GM12878 (cell line): ENCODE measurements around the gene SNX2.

Source experiments
- BHLHE40 ChIP-seq, 2 experiments: fragments of 450-650 bp in 1 of 2; IDR thresholded peaks; 2 replicates each; pipeline ENCODE4 v1.6.1; 2011 to 2017; ENCODE audit warnings: low read depth in 2 of 2, borderline replicate concordance in 1 of 2, improper control_type of control experiment in 1 of 2, low read length in 1 of 2, mild to moderate bottlenecking in 1 of 2
- CTCF ChIP-seq, 3 experiments: IDR thresholded peaks in 2 of 3; conservative IDR thresholded peaks in 1 of 3; 2 replicates each; pipeline ENCODE4 v1.5.1; 2011; ENCODE audit warnings: low read depth in 3 of 3, low read length in 3 of 3, mild to moderate bottlenecking in 3 of 3, control low read depth in 2 of 3, moderate library complexity in 2 of 3, inconsistent platforms in 1 of 3, mixed read lengths in 1 of 3; ENCODE audit not compliant: control insufficient read depth in 2 of 3, insufficient read depth in 1 of 3; ENCODE audit errors: extremely low read depth in 1 of 3
- PAX5 ChIP-seq: IDR thresholded peaks from 2 replicates; pipeline ENCODE4 v1.6.1; 2011; ENCODE audit warnings: low read depth, low read length, borderline replicate concordance
- POLR2A ChIP-seq: IDR thresholded peaks from 2 replicates; pipeline ENCODE4 v1.6.1; 2011; ENCODE audit warnings: low read depth, mild to moderate bottlenecking, low read length
- POLR2AphosphoS2 ChIP-seq: IDR thresholded peaks from 2 replicates; pipeline ENCODE4 v1.6.1; 2011; ENCODE audit warnings: low read depth, mild to moderate bottlenecking, low read length, improper control_type of control experiment, moderate library complexity
- POLR2AphosphoS5 ChIP-seq: IDR thresholded peaks from 2 replicates; pipeline ENCODE4 v1.6.1; 2011; ENCODE audit warnings: mild to moderate bottlenecking, low read length, inconsistent platforms
- PRDM15 ChIP-seq: fragments of 450-650 bp; formaldehyde crosslinking; IDR thresholded peaks from 2 replicates; pipeline ENCODE4 v1.4.0; 2020; ENCODE audit warnings: mild to moderate bottlenecking, moderate library complexity
- RB1 ChIP-seq: fragments of 450-650 bp; formaldehyde crosslinking; IDR thresholded peaks from 2 replicates; pipeline ENCODE4 v1.6.1; 2017; ENCODE audit warnings: mild to moderate bottlenecking, borderline replicate concordance
- RCOR1 ChIP-seq: conservative IDR thresholded peaks from 2 replicates; pipeline ENCODE4 v1.6.1; 2012; ENCODE audit warnings: low read depth, low read length, improper control_type of control experiment
- SMC3 ChIP-seq: IDR thresholded peaks from 2 replicates; pipeline ENCODE4 v1.6.1; 2011; ENCODE audit warnings: low read length, improper control_type of control experiment, borderline replicate concordance
- TAF1 ChIP-seq: IDR thresholded peaks from 2 replicates; pipeline ENCODE4 v1.6.1; 2011; ENCODE audit warnings: mild to moderate bottlenecking, low read depth, low read length, borderline replicate concordance
- WRNIP1 ChIP-seq: IDR thresholded peaks from 2 replicates; pipeline ENCODE4 v1.6.1; 2011; ENCODE audit warnings: low read depth, low read length, improper control_type of control experiment, borderline replicate concordance
- YY1 ChIP-seq: IDR thresholded peaks from 2 replicates; pipeline ENCODE4 v1.6.1; 2011; ENCODE audit warnings: low read depth, mild to moderate bottlenecking, low read length
- ZNF592 ChIP-seq: fragments of 450-650 bp; IDR thresholded peaks from 2 replicates; pipeline ENCODE4 v1.6.1; 2017; ENCODE audit warnings: mild to moderate bottlenecking, moderate library complexity

- no peak for TF ChIP-seq PAX5
- no peak for TF ChIP-seq PRDM15 (CRISPR knock-in tag)
- no peak for TF ChIP-seq CTCF (IDR thresholded peaks at IDR 0.05 in 2 of 3, conservative IDR thresholded peaks at IDR 0.05 in 1 of 3; ENCODE audit: control insufficient read depth in 2 of 3, extremely low read depth in 1 of 3, insufficient read depth in 1 of 3, low read depth in 3 of 3, low read length in 3 of 3)
- TF ChIP-seq YY1, result no peak
- no peak for TF ChIP-seq POLR2AphosphoS5
- no peak for TF ChIP-seq SMC3
- TF ChIP-seq RB1, result no peak
- no peak for TF ChIP-seq POLR2AphosphoS2
- TF ChIP-seq BHLHE40 (IDR thresholded peaks at IDR 0.05; ENCODE audit: borderline replicate concordance in 1 of 2, low read depth in 2 of 2, low read length in 1 of 2), result no peak
- no peak for TF ChIP-seq RCOR1
- no peak for TF ChIP-seq WRNIP1
- TF ChIP-seq TAF1, result no peak
- no peak for TF ChIP-seq POLR2A
- TF ChIP-seq ZNF592, result no peak
Measured at GRCh38 chr5:122753500-122753899, 21.4 kb upstream of the SNX2 start.
